SK-N-SH treated with all-trans-retinoic acid at 6 μM for 48 hours (cell line): ENCODE results near the gene SHC3.

ENCODE experiments used
- ATAC-seq: fragments of 200-7000 bp; cut with Tn5 transposase; 3 replicates; pipeline ENCODE4 v1.9.1; 2020; ENCODE audit warnings: mild to moderate bottlenecking, moderate library complexity
- ARNTL ChIP-seq: fragments of 450-650 bp; formaldehyde crosslinking; IDR thresholded peaks from 2 replicates; pipeline ENCODE4 v1.5.0; 2020; ENCODE audit warnings: low read depth, mild to moderate bottlenecking, moderate library complexity, borderline replicate concordance
- BACH2 ChIP-seq: fragments of 250-450 bp; sonication (Bioruptor Pico); IDR thresholded peaks from 2 replicates; pipeline ENCODE4 v1.9.0; 2021; ENCODE audit warnings: mild to moderate bottlenecking, borderline replicate concordance
- CREB5 ChIP-seq: fragments of 250-450 bp; sonication (Bioruptor Pico); IDR thresholded peaks from 2 replicates; pipeline ENCODE4 v1.5.1; 2020; ENCODE audit warnings: low read depth, mild to moderate bottlenecking, moderate library complexity
- CSDC2 ChIP-seq: fragments of 250-450 bp; sonication (Bioruptor Pico); IDR thresholded peaks from 2 replicates; pipeline ENCODE4 v1.5.0; 2020; ENCODE audit warnings: mild to moderate bottlenecking, moderate library complexity
- ESRRG ChIP-seq: fragments of 250-450 bp; sonication (Bioruptor Pico); IDR thresholded peaks from 2 replicates; pipeline ENCODE4 v1.6.1; 2021; ENCODE audit warnings: mild to moderate bottlenecking
- GLIS3 ChIP-seq: fragments of 250-450 bp; sonication (Bioruptor Pico); IDR thresholded peaks from 2 replicates; pipeline ENCODE4 v1.5.0; 2020; ENCODE audit warnings: mild to moderate bottlenecking, moderate library complexity
- ISL1 ChIP-seq: fragments of 250-450 bp; sonication (Bioruptor Pico); IDR thresholded peaks from 2 replicates; pipeline ENCODE4 v2.1.2; 2022; ENCODE audit warnings: mild to moderate bottlenecking, moderate library complexity
- OSR1 ChIP-seq: fragments of 250-450 bp; sonication (Bioruptor Pico); IDR thresholded peaks from 2 replicates; pipeline ENCODE4 v1.8.0; 2022; ENCODE audit warnings: moderate library complexity, mild to moderate bottlenecking, inconsistent platforms
- PPARA ChIP-seq: fragments of 250-450 bp; sonication (Bioruptor Pico); IDR thresholded peaks from 2 replicates; pipeline ENCODE4 v1.5.0; 2020; ENCODE audit warnings: mild to moderate bottlenecking, borderline replicate concordance
- RARB ChIP-seq: fragments of 250-450 bp; sonication (Bioruptor Pico); IDR thresholded peaks from 2 replicates; pipeline ENCODE4 v1.8.0; 2021; ENCODE audit warnings: mild to moderate bottlenecking, moderate library complexity
- SNAI2 ChIP-seq: fragments of 250-450 bp; sonication (Bioruptor Pico); IDR thresholded peaks from 2 replicates; pipeline ENCODE4 v1.5.0; 2020; ENCODE audit warnings: mild to moderate bottlenecking, moderate library complexity
- TCF4 ChIP-seq: fragments of 250-450 bp; sonication (Bioruptor Pico); IDR thresholded peaks from 2 replicates; pipeline ENCODE4 v1.8.0; 2021; ENCODE audit warnings: mild to moderate bottlenecking, moderate library complexity, borderline replicate concordance
- TOX ChIP-seq: fragments of 250-450 bp; sonication (Bioruptor Pico); IDR thresholded peaks from 2 replicates; pipeline ENCODE4 v1.8.0; 2021; ENCODE audit warnings: mild to moderate bottlenecking, moderate library complexity, borderline replicate concordance
- TSHZ2 ChIP-seq: fragments of 250-450 bp; sonication (Bioruptor Pico); IDR thresholded peaks from 2 replicates; pipeline ENCODE4 v1.5.0; 2020; ENCODE audit warnings: mild to moderate bottlenecking, moderate library complexity
- ZC3H10 ChIP-seq: fragments of 250-450 bp; sonication (Bioruptor Pico); IDR thresholded peaks from 2 replicates; pipeline ENCODE4 v1.5.1; 2021; ENCODE audit warnings: mild to moderate bottlenecking, moderate library complexity
- ZFP3 ChIP-seq: fragments of 250-450 bp; sonication (Bioruptor Pico); IDR thresholded peaks from 2 replicates; pipeline ENCODE4 v1.5.0; 2020; ENCODE audit warnings: mild to moderate bottlenecking, moderate library complexity
- ZFP30 ChIP-seq: fragments of 450-650 bp; formaldehyde crosslinking; IDR thresholded peaks from 2 replicates; pipeline ENCODE4 v1.5.0; 2022; ENCODE audit warnings: mild to moderate bottlenecking, moderate library complexity
- ZNF565 ChIP-seq: fragments of 450-650 bp; formaldehyde crosslinking; conservative IDR thresholded peaks from 2 replicates; pipeline ENCODE4 v1.5.0; 2020; ENCODE audit warnings: low read depth, mild to moderate bottlenecking, moderate library complexity
- ZNF70 ChIP-seq: fragments of 450-650 bp; formaldehyde crosslinking; IDR thresholded peaks from 2 replicates; pipeline ENCODE4 v1.5.0; 2020; ENCODE audit warnings: mild to moderate bottlenecking, moderate library complexity
- TF ChIP-seq, protein P1 (sequence below): fragments of 250-450 bp; sonication (Bioruptor Pico); IDR thresholded peaks from 2 replicates; pipeline ENCODE4 v1.5.1; 2021; ENCODE audit warnings: mild to moderate bottlenecking, moderate library complexity
- TF ChIP-seq, protein P2 (sequence below): fragments of 250-450 bp; sonication (Bioruptor Pico); IDR thresholded peaks from 2 replicates; pipeline ENCODE4 v1.8.0; 2021; ENCODE audit warnings: low read depth, mild to moderate bottlenecking, moderate library complexity, borderline replicate concordance
- TF ChIP-seq, protein P3 (sequence below): fragments of 250-450 bp; sonication (Bioruptor Pico); IDR thresholded peaks from 2 replicates; pipeline ENCODE4 v1.8.0; 2020; ENCODE audit warnings: mild to moderate bottlenecking, moderate library complexity, borderline replicate concordance

Gene SHC3

GRCh38 chr9:89059925-89060506 lies 118.6 kb downstream of the SHC3 start (continued):
- TF ChIP-seq TSHZ2 (no peak), BACH2 (CRISPR knock-in tag) (no peak)

DNA sequence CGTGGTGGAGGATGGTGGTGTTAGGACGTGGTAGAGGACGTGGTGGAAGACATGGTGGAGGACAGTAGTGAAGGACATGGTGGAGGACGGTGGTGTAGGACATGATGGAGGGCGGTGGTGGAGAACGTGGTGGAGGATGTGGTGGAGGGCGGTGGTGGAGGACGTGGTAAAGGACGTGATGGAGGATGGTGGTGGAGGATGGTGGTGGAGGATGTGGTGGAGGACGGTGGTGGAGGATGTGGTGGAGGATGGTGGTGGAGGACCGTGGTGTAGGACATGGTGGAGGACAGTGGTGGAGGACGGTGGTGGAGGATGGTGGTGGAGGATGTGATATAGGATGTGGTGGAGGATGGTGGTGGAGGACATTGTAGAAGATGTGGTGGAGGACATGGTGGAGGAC lies 119.7 kb downstream of the SHC3 start:
- ATAC-seq: no peak
- TF ChIP-seq ESRRG (CRISPR knock-in tag): no peak
- TF ChIP-seq BACH2 (CRISPR knock-in tag): no peak
- no peak for TF ChIP-seq SNAI2 (CRISPR knock-in tag)
- no peak for TF ChIP-seq CREB5 (CRISPR knock-in tag)
- TF ChIP-seq ZNF70 (CRISPR knock-in tag): no peak
- no peak for TF ChIP-seq PPARA (CRISPR knock-in tag)
- TF ChIP-seq ZFP3 (CRISPR knock-in tag): no peak
- TF ChIP-seq ZNF565: no peak
- TF ChIP-seq CSDC2 (CRISPR knock-in tag): no peak
- TF ChIP-seq, protein P1, sequence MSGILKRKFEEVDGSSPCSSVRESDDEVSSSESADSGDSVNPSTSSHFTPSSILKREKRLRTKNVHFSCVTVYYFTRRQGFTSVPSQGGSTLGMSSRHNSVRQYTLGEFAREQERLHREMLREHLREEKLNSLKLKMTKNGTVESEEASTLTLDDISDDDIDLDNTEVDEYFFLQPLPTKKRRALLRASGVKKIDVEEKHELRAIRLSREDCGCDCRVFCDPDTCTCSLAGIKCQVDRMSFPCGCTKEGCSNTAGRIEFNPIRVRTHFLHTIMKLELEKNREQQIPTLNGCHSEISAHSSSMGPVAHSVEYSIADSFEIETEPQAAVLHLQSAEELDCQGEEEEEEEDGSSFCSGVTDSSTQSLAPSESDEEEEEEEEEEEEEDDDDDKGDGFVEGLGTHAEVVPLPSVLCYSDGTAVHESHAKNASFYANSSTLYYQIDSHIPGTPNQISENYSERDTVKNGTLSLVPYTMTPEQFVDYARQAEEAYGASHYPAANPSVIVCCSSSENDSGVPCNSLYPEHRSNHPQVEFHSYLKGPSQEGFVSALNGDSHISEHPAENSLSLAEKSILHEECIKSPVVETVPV (CRISPR knock-in tag): no peak
- no peak for TF ChIP-seq OSR1 (CRISPR knock-in tag)
- no peak for TF ChIP-seq ZC3H10
- TF ChIP-seq, protein P2, sequence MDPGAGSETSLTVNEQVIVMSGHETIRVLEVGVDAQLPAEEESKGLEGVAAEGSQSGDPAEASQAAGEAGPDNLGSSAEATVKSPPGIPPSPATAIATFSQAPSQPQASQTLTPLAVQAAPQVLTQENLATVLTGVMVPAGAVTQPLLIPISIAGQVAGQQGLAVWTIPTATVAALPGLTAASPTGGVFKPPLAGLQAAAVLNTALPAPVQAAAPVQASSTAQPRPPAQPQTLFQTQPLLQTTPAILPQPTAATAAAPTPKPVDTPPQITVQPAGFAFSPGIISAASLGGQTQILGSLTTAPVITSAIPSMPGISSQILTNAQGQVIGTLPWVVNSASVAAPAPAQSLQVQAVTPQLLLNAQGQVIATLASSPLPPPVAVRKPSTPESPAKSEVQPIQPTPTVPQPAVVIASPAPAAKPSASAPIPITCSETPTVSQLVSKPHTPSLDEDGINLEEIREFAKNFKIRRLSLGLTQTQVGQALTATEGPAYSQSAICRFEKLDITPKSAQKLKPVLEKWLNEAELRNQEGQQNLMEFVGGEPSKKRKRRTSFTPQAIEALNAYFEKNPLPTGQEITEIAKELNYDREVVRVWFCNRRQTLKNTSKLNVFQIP (CRISPR knock-in tag): no peak
- no peak for TF ChIP-seq TCF4 (CRISPR knock-in tag)
- no peak for TF ChIP-seq ARNTL (CRISPR knock-in tag)

DNA sequence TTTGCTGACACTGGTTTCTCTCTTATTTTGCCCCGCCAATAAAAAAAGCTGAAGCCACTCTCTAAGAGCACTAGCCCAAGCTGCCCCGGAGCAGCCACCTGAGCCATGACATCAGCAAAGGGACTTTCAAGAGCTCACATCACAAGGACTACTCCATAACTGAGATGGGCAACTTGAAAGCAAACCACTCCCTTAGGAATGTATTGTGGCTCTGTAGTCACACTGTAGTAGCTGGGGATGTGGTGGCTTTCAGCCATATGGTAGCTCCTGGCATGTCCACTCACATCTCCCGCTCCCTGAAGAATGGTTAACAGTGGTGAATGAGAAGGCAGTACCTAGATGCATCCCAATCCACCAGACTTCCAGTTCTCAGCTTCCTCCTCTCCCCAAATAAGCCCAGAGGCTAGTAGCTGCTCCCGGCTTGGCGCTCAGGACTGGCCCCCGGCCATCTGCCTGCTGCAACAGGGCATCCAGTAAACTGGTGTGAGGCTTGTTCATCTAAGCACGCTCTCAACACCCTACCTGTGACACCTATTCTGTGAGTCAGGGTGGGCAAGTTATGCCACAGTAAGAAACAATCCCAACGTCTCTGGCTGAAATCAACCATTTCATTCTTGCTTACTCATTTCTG lies 123.6 kb downstream of the SHC3 start:
- TF ChIP-seq ISL1 (CRISPR knock-in tag): no peak
- no peak for TF ChIP-seq PPARA (CRISPR knock-in tag)
- no peak for TF ChIP-seq OSR1 (CRISPR knock-in tag)
- no peak for TF ChIP-seq ZC3H10
- no peak for TF ChIP-seq ZNF565
- TF ChIP-seq RARB (CRISPR knock-in tag): no peak
- no peak for TF ChIP-seq GLIS3 (CRISPR knock-in tag)
- no peak for TF ChIP-seq CSDC2 (CRISPR knock-in tag)
- no peak for TF ChIP-seq ZNF70 (CRISPR knock-in tag)
- no peak for TF ChIP-seq TOX
- TF ChIP-seq ZFP30 (CRISPR knock-in tag): no peak
- ATAC-seq: no peak

DNA sequence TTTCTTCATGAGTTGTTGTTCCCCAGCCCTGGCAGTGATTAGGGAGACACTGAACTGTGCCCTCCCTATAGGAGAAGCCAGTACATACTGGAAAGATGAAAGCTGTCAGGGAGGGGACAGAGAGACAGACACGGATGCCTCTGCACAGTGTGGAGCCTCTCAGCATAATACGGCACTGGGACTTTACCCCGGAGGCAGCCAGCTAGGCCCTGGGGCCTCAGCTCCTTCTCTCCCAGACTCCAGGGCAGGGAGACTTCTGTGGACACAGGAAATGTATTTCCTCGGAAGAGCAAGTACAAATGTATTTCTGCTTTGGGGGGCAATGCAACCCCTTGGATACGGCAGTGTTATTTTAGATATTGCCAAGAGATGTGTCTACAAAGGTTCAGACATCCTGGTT lies 125.3 kb downstream of the SHC3 start:
- TF ChIP-seq, protein P3, sequence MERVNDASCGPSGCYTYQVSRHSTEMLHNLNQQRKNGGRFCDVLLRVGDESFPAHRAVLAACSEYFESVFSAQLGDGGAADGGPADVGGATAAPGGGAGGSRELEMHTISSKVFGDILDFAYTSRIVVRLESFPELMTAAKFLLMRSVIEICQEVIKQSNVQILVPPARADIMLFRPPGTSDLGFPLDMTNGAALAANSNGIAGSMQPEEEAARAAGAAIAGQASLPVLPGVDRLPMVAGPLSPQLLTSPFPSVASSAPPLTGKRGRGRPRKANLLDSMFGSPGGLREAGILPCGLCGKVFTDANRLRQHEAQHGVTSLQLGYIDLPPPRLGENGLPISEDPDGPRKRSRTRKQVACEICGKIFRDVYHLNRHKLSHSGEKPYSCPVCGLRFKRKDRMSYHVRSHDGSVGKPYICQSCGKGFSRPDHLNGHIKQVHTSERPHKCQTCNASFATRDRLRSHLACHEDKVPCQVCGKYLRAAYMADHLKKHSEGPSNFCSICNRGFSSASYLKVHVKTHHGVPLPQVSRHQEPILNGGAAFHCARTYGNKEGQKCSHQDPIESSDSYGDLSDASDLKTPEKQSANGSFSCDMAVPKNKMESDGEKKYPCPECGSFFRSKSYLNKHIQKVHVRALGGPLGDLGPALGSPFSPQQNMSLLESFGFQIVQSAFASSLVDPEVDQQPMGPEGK (CRISPR knock-in tag): no peak
- TF ChIP-seq OSR1 (CRISPR knock-in tag): no peak
- no peak for TF ChIP-seq ZNF565
- TF ChIP-seq SNAI2 (CRISPR knock-in tag): no peak
- TF ChIP-seq CREB5 (CRISPR knock-in tag): no peak
- no peak for ATAC-seq
